Measurements from ENCODE around the gene OSTF1. TPM values are rescaled to one million over a fixed set of nuclear protein-coding genes. Genes with fewer than 3 reads are reported as not detected.

OSTF1 gene
- total RNA-seq, 2 donors from 2014 or later, result 24.5 to 35.8 TPM

GRCh38 chr9:75186767-75187380 lies 98.6 kb downstream of the OSTF1 start:
- WGBS, result 37% methylated on average over 4 of the region's 4 CpGs

GRCh38 chr9:75188756-75189155 lies 100.4 kb downstream of the OSTF1 start:
- H3K36me3 ChIP-seq, result no peaks in the 10 kb centered on the region
- H3K4me1 ChIP-seq (replicated peaks), result no peaks in the 10 kb centered on the region
- H3K4me3 ChIP-seq, result no peak overlapping the region
- H3K27me3 ChIP-seq (replicated peaks; ENCODE audit: insufficient read depth), result no peaks in the 10 kb centered on the region
- 69% methylated on average over 2 of the region's 2 CpGs for WGBS
- no peak for DNase-seq (ENCODE audit: low spot score)
- TF ChIP-seq POLR2AphosphoS5 (IDR thresholded peaks at IDR 0.05) (no peak), POLR2A (IDR thresholded peaks at IDR 0.05) (no peak), CTCF (IDR thresholded peaks at IDR 0.05) (no peak)
- H3K9me3 ChIP-seq, result no peaks in the 10 kb centered on the region
- no peak overlapping the region for H3K27ac ChIP-seq
- intact Hi-C loops (cut with DNase I), result loop anchor here (10.0 kb wide), 1 partner anchor 1136 kb away; no protein-coding TSS in a partner anchor

More at GRCh38 chr9:75186767-75187380, 98.6 kb downstream of the OSTF1 start:
- Histone ChIP-seq H3K36me3 (no peaks in the 10 kb centered on the region), H3K9me3 (no peaks in the 10 kb centered on the region), H3K27me3 (replicated peaks; ENCODE audit: insufficient read depth) (no peaks in the 10 kb centered on the region), H3K4me1 (replicated peaks) (no peaks in the 10 kb centered on the region), H3K4me3 (no peak overlapping the region), H3K27ac (no peak overlapping the region)
- TF ChIP-seq POLR2AphosphoS5 (IDR thresholded peaks at IDR 0.05) (no peak), CTCF (IDR thresholded peaks at IDR 0.05) (peak; percentile 67 to 80 (median 72)), POLR2A (IDR thresholded peaks at IDR 0.05) (no peak)
- intact Hi-C loops (cut with DNase I), result loop anchor here (10.0 kb wide), 1 partner anchor 1138 kb away; no protein-coding TSS in a partner anchor
- DNase-seq (ENCODE audit: low spot score), result no peak

- Histone ChIP-seq H3K4me1 (replicated peaks) (no peaks in the 10 kb centered on the region), H3K9me3 (no peaks in the 10 kb centered on the region), H3K4me3 (no peak overlapping the region), H3K27me3 (replicated peaks; ENCODE audit: insufficient read depth) (no peaks in the 10 kb centered on the region), H3K36me3 (no peaks in the 10 kb centered on the region), H3K27ac (no peak overlapping the region)
- intact Hi-C loops (cut with DNase I), result loop anchor here (10.0 kb wide), 1 partner anchor 674 kb away; no protein-coding TSS in a partner anchor
- 68% methylated on average over 2 of the region's 2 CpGs for WGBS
- no peak for TF ChIP-seq POLR2AphosphoS5 (IDR thresholded peaks at IDR 0.05)
- TF ChIP-seq POLR2A (IDR thresholded peaks at IDR 0.05), result no peak
- no peak for TF ChIP-seq CTCF (IDR thresholded peaks at IDR 0.05)
- DNase-seq (ENCODE audit: low spot score), result no peak
These were observed 102.4 kb downstream of the OSTF1 start for GRCh38 chr9:75190762-75191161.

Small RNAs within 50 kb of the gene (small RNA-seq; reads per million reads assigned to genes)
- gene RF00019, result 0 reads per million in 2 donors

Other genes with a start within 250 kb of the OSTF1 start
- 1 to 10 TPM in 1 of 2 donors, under 1 TPM in 1; 0.36 to 4.7 TPM for gene TRPM6, start 200.6 kb upstream of the OSTF1 start, total RNA-seq
- 1 to 10 TPM; 2.5 to 4.4 TPM for gene C9orf40, start 135.6 kb upstream of the OSTF1 start, total RNA-seq
- gene CARNMT1, start 60.2 kb upstream of the OSTF1 start, total RNA-seq, result 10 to 100 TPM; 24.7 to 25.3 TPM
- gene NMRK1, start 359 bp upstream of the OSTF1 start, total RNA-seq, result 10 to 100 TPM; 16.2 to 34.1 TPM

Data from prostate gland (tissue), 2 donors.